Endothelial cell of umbilical vein (primary cell): ENCODE data around the gene PACSIN2. TPM values are rescaled to one million over a fixed set of nuclear protein-coding genes. Genes with fewer than 3 reads are reported as not detected.

Experiments used
- BruUV-seq: library from RNA; stranded (reverse); fragments of 400-500 nt; replicated peaks from 2 replicates; lab custom pipeline; 2021; lab: Mats Ljungman, UMichigan
- CTCF ChIA-PET: fragments of 300-600, 350-600 bp; sonication (Branson Sonifier 250); formaldehyde crosslinking; loops from one replicate; lab custom pipeline; 2021; ENCODE audit warnings: antibody characterized with exemption, inconsistent platforms; lab: Charles Lee
- POLR2A ChIA-PET: fragments of 300-600, 350-600 bp; sonication (Branson Sonifier 250); formaldehyde crosslinking; loops from one replicate; lab custom pipeline; 2021; ENCODE audit warnings: antibody characterized with exemption, inconsistent platforms; lab: Charles Lee
- DNase-seq: peaks from one replicate; pipeline ENCODE4 v3.0.0-alpha.2; 2011; ENCODE audit warnings: low read depth, low spot score
- FAIRE-seq: peaks from 2 replicates; lab custom pipeline; 2011; peaks lifted over from hg19 to GRCh38; lab: Jason Lieb, UNC
- H2AFZ ChIP-seq: 2 replicates; pipeline ENCODE4 v1.6.0; 2012; ENCODE audit warnings: low read depth, low read length, control low read depth, inconsistent platforms
- H3K27ac ChIP-seq: 2 replicates; pipeline ENCODE4 v1.5.1; 2011; ENCODE audit warnings: low read depth, mild to moderate bottlenecking, control low read depth, low read length, moderate library complexity; ENCODE audit not compliant: insufficient read depth
- H3K27me3 ChIP-seq, 2 experiments: 2 replicates each; pipeline versions ENCODE4 v1.6.0 to v1.6.1; 2011; ENCODE audit warnings: low read length in 2 of 2, mixed read lengths in 1 of 2; ENCODE audit not compliant: control insufficient read depth in 2 of 2, insufficient read depth in 2 of 2
- H3K36me3 ChIP-seq, 2 experiments: 2 replicates in 1 of 2; 3 replicates in 1 of 2; pipeline ENCODE4 v1.5.1; 2011; ENCODE audit warnings: low read length in 2 of 2, mild to moderate bottlenecking in 1 of 2, moderate library complexity in 1 of 2; ENCODE audit not compliant: control insufficient read depth in 2 of 2, insufficient read depth in 2 of 2; ENCODE audit errors: extremely low read depth in 1 of 2
- H3K4me1 ChIP-seq: 3 replicates; pipeline ENCODE4 v1.5.1; 2011; ENCODE audit warnings: mild to moderate bottlenecking, low read length; ENCODE audit not compliant: control insufficient read depth, insufficient read depth; ENCODE audit errors: extremely low read depth
- H3K4me2 ChIP-seq: 2 replicates; pipeline ENCODE4 v1.6.1; 2011; ENCODE audit warnings: low read length, control low read depth, mixed read lengths; ENCODE audit not compliant: insufficient read depth
- H3K4me3 ChIP-seq, 3 experiments: fragments of 200-600 bp in 1 of 3; sonication (generic), shearing (Covaris generic) in 1 of 3; replicated peaks in 1 of 3; 2 replicates each; pipeline ENCODE4 v1.5.1; 2011 to 2016; ENCODE audit warnings: control low read depth in 3 of 3, low read length in 3 of 3, mild to moderate bottlenecking in 2 of 3, inconsistent platforms in 1 of 3, low read depth in 1 of 3, moderate library complexity in 1 of 3; ENCODE audit not compliant: insufficient read depth in 1 of 3
- H3K79me2 ChIP-seq: 2 replicates; pipeline ENCODE4 v1.6.0; 2012; ENCODE audit warnings: low read length, inconsistent platforms; ENCODE audit not compliant: control insufficient read depth, insufficient read depth
- H3K9ac ChIP-seq: replicated peaks from 2 replicates; pipeline ENCODE3; 2011; ENCODE audit warnings: low read length, control low read depth; ENCODE audit not compliant: insufficient read depth; ENCODE audit errors: extremely low read depth
- H3K9me1 ChIP-seq: replicated peaks from 3 replicates; pipeline ENCODE4 v1.6.0; 2011; ENCODE audit warnings: mild to moderate bottlenecking, low read length; ENCODE audit not compliant: control insufficient read depth, insufficient read depth; ENCODE audit errors: extremely low read depth
- H3K9me3 ChIP-seq: replicated peaks from 2 replicates; pipeline ENCODE4 v1.5.1; 2012; ENCODE audit warnings: low read length, inconsistent platforms; ENCODE audit not compliant: control insufficient read depth, insufficient read depth
- H4K20me1 ChIP-seq: replicated peaks from 2 replicates; pipeline ENCODE3; 2011; ENCODE audit warnings: mild to moderate bottlenecking, low read length; ENCODE audit not compliant: control insufficient read depth, insufficient read depth; ENCODE audit errors: extremely low read depth
- EZH2 ChIP-seq: IDR thresholded peaks from 2 replicates; pipeline ENCODE4 v1.6.1; 2012; ENCODE audit warnings: borderline replicate concordance, low read depth, mild to moderate bottlenecking, moderate library complexity, low read length, inconsistent platforms; ENCODE audit not compliant: severe bottlenecking
- FOS ChIP-seq: IDR thresholded peaks from 2 replicates; pipeline ENCODE4 v1.6.1; 2011; ENCODE audit warnings: mild to moderate bottlenecking, low read length, moderate library complexity, borderline replicate concordance; ENCODE audit not compliant: insufficient read depth
- GATA2 ChIP-seq: IDR thresholded peaks from 2 replicates; pipeline ENCODE4 v1.7.0; 2011; ENCODE audit warnings: low read depth, mild to moderate bottlenecking, moderate library complexity, mixed read lengths, low read length; ENCODE audit not compliant: insufficient read length, insufficient read depth
- JUN ChIP-seq: IDR thresholded peaks from 2 replicates; pipeline ENCODE4 v1.6.1; 2011; ENCODE audit warnings: borderline replicate concordance, low read depth; ENCODE audit not compliant: insufficient read length, insufficient read depth
- MYC ChIP-seq: IDR thresholded peaks from one replicate; pipeline ENCODE4 v1.6.1; 2011; ENCODE audit warnings: mild to moderate bottlenecking, low read depth, low read length
- POLR2A ChIP-seq: IDR thresholded peaks from 2 replicates; pipeline ENCODE4 v1.6.1; 2012; ENCODE audit warnings: low read depth, mild to moderate bottlenecking, control low read depth, low read length
- POLR2AphosphoS5 ChIP-seq: IDR thresholded peaks from 2 replicates; pipeline ENCODE4 v1.6.1; 2012; ENCODE audit warnings: low read depth, mild to moderate bottlenecking, control low read depth, low read length, moderate library complexity; ENCODE audit not compliant: insufficient read depth
- dilution Hi-C: fragments of 300-500 bp; cut with MboI; formaldehyde crosslinking; loops from one replicate; pipeline ENCODE4 v1.15.0; 2019; ENCODE audit warnings: low sequenced_read_pairs; ENCODE audit not compliant: extremely low pct_ligation_motif_present
- intact Hi-C: fragments of 100-400 bp; cut with micrococcal nuclease; formaldehyde crosslinking; loops from one replicate; pipeline ENCODE4 v1.10.0; 2022
- polyA plus RNA-seq, 4 experiments: library from polyadenylated mRNA; depleted of rRNA in 3 of 4; stranded (reverse) in 3 of 4; unstranded in 1 of 4; fragments of >200 nt; gene quantifications; 2 replicates each; pipeline versions ENCODE4 v1.2.1 to v1.2.3, GENCODE V29; 2011 to 2012; ENCODE audit warnings: missing spikeins in 1 of 4
- total RNA-seq: library from RNA; stranded (reverse); gene quantifications from 2 replicates; pipeline ENCODE4 v1.2.3, GENCODE V29; 2021
- TF ChIP-seq, protein P1 (sequence below), 2 donors: IDR thresholded peaks; 1 replicate in 1 of 2; 2 replicates in 1 of 2; pipeline ENCODE4 v1.5.1; 2011; ENCODE audit warnings: low read length in 2 of 2, mild to moderate bottlenecking in 2 of 2, moderate library complexity in 2 of 2, control low read depth in 1 of 2, inconsistent platforms in 1 of 2, low read depth in 1 of 2; ENCODE audit not compliant: insufficient read depth in 1 of 2; ENCODE audit errors: extremely low read depth in 1 of 2
- TF ChIP-seq, protein P2 (sequence below): IDR thresholded peaks from 2 replicates; pipeline ENCODE4 v1.6.1; 2011; ENCODE audit not compliant: insufficient read depth, insufficient read length

Gene PACSIN2
- total and polyA plus RNA-seq, 2 donors (not counting 3 experiments of a cell fraction or from before 2014, with no cell fraction given): 46.2 to 64.5 TPM

DNA sequence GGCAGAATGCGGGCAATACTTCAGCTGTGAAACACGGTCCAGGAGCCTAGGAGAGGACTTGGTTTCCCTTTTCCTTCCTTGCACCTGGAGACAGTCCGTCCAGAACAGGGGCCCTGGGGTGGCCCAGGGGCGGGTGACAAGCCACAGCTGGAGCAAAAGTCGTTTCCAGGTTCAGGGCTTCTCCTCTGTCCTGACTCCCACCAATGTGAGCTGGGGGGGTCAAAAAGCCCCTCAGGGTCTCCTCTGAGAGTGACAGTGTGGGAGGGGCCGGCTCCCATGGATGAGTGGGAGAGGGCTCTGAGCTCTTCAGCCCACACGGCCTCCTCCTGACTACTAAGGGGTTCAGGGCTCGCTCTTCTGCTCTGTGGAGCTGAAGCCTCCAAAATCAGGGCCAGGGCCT is 137.8 kb downstream of the PACSIN2 start:
- H3K4me3 ChIP-seq: no peak overlapping the region
- H4K20me1 ChIP-seq: no peaks in the 10 kb centered on the region
- peaks cover 3 to 30% of the 10 kb centered on the region in 2 experiments for H3K36me3 ChIP-seq
- FAIRE-seq (no peak), DNase-seq (no peak)
- no peaks in the 10 kb centered on the region for H3K9me3 ChIP-seq
- ChIA-PET CTCF (interaction anchor here (1.2 to 2.4 kb wide), 2 partner anchors 10 to 28 kb away, joined by 3 to 12 read pairs; no protein-coding TSS in a partner anchor), POLR2A (no interaction called here)
- dilution Hi-C loops (no loop called here), intact Hi-C loops (no loop called here)
- no peak overlapping the region for H3K9ac ChIP-seq
- no peaks in the 10 kb centered on the region for H3K79me2 ChIP-seq
- TF ChIP-seq, protein P1, sequence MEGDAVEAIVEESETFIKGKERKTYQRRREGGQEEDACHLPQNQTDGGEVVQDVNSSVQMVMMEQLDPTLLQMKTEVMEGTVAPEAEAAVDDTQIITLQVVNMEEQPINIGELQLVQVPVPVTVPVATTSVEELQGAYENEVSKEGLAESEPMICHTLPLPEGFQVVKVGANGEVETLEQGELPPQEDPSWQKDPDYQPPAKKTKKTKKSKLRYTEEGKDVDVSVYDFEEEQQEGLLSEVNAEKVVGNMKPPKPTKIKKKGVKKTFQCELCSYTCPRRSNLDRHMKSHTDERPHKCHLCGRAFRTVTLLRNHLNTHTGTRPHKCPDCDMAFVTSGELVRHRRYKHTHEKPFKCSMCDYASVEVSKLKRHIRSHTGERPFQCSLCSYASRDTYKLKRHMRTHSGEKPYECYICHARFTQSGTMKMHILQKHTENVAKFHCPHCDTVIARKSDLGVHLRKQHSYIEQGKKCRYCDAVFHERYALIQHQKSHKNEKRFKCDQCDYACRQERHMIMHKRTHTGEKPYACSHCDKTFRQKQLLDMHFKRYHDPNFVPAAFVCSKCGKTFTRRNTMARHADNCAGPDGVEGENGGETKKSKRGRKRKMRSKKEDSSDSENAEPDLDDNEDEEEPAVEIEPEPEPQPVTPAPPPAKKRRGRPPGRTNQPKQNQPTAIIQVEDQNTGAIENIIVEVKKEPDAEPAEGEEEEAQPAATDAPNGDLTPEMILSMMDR (IDR thresholded peaks at IDR 0.05; ENCODE audit: extremely low read depth in 1 of 2, insufficient read depth in 1 of 2, low read depth in 1 of 2, low read length in 2 of 2): no peak
- TF ChIP-seq EZH2: no peak
- TF ChIP-seq POLR2AphosphoS5: no peak
- TF ChIP-seq POLR2A: no peak
- TF ChIP-seq FOS: no peak
- no peak for TF ChIP-seq GATA2
- TF ChIP-seq, protein P2, sequence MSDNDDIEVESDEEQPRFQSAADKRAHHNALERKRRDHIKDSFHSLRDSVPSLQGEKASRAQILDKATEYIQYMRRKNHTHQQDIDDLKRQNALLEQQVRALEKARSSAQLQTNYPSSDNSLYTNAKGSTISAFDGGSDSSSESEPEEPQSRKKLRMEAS: no peak
- no peak for TF ChIP-seq MYC
- TF ChIP-seq JUN: no peak
- no peak overlapping the region for H3K4me2 ChIP-seq
- no peak overlapping the region for H3K27ac ChIP-seq
- no peaks in the 10 kb centered on the region for H3K9me1 ChIP-seq
- no TSS peak for BruUV-seq
- no peaks in the 10 kb centered on the region for H3K4me1 ChIP-seq
- no peaks in the 10 kb centered on the region for H3K27me3 ChIP-seq
- H2AFZ ChIP-seq: no peak overlapping the region
